HG02759 (cell line): ENCODE results near the gene ZNF628.

Experiments
- ATAC-seq: cut with Tn5 transposase; IDR thresholded peaks from one replicate; pipeline ENCODE4 v1.9.1; 2021; ENCODE audit warnings: mild to moderate bottlenecking, moderate library complexity; ENCODE audit not compliant: unreplicated experiment

ZNF628 gene

DNA sequence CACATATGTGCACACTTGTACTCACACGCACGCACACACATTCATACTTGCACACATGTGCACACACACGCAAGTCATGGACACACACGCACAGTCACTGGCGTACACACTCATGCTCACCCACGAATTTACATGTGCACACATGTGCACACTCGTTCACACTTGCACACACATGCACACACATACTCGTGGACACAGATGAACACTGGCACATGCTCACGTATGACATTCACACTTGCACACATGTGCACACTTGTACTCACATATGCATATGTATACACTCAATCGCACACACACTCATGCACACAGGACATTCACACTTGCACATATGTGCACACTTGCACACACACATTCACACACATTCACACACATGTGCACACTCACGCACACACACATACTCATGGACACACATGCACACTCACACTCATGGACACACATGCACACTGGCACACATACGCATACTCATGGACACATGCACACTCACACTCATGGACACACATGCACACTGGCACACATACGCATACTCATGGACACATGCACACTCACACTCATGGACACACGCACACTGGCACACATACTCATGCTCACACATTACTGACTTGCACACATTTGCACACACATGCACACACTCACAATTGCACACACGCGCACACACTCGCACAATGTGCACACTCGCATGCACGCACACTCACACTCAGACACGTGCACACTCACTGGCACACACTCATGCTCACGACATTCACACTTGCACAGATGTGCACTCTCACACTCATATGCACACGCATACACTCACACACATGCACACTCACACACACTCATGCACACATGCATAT, 51.0 kb downstream of the ZNF628 start:
- no peak for ATAC-seq

DNA sequence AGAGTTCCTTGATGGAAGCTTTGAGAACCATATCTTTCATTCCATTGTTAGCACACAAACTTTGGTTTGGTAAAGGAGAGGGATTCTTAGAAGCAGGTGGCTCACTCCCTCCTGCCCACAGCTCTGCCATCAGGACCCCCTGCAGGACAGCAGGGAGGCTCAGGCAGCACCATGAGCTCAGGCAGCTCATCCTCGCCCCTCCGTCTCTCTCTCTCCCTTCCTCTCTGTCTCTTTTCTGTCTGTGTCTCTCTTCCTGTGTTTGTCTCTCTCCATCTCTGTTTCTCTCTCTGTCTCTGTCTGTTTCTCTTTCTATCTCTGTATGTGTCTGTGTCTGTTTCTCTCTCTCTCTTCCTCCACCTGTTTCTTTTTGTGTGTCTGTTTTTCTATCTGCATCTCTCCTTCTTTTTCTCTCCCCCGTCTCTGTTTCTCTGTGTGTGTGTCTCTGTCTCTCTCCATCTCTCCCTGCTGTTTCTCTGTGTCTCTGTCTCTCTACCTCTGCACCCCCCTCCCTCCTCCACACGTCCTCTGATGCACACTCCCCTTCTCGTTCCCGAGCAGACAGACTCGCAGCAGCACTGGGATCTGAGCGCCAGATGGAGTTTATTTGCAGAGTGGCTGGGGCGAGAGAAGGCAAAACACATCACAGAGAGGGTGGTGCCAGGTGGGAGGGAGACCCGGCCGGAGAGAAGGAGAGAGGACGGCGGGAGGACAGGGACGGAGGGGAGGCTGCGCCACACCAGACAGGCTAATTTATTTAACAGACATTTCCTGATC, 51.8 kb downstream of the ZNF628 start:
- no peak for ATAC-seq

DNA sequence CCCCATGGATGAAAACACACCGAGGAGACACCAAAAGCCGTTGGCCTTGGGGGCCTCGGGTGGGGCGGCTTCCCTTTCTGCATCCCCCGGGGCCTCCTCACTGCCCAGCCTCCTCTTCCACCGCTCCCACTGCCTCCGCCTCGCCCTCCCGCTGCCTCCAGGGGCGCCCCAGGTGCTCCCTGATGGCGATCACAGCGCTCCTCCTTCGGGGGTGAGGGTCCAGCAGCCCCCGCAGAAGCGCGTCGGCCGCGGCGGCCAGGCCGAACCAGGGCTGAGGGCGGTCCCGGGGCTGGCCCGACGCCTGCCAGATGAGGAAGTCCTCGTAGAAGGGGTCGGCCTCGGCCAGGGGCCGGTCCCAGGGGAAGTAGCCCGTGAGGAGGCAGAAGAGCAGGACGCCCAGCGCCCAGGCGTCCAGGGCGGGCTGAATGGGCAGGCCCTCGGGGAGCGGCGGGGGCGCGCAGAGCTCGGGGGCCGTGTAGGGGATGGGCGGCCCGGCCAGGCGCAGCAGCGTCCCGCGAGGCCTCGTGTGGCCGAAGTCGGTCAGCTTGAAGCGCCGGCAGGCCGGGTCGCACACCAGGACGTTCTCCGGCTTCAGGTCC, 53.3 kb downstream of the ZNF628 start:
- ATAC-seq = no peak

DNA sequence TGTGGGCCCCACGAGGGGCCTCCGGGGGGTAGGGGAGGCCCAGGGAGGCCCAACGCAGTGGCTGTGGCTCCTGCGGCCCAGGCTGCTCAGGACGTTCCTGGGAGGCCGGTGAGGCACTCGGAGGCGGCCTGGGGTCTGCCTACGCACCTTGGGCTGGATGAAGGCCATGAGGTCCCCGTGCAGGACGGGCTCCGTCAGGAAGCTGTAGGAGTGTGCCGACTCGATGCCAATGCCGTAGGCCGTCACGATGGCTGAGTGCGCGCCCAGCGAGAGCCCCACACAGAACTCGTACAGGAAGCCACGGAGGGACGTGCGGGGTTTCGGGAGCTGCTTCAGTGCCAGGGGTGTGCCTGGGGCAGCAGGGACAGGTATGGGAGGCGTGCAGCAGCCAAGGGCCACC, 54.6 kb downstream of the ZNF628 start:
- ATAC-seq = no peak
